Fibroblast of skin of right biceps (primary cell): ENCODE measurements around the gene ALOX5.
"Not testable (repeated sequence)": the region's sequence is repeated elsewhere in the genome, so short reads cannot be mapped to it uniquely, and the experiment has no call there.

Experiments used
- DNase-seq: peaks from one replicate; pipeline ENCODE4 v3.0.0-alpha.2; 2013

ALOX5 gene

DNA sequence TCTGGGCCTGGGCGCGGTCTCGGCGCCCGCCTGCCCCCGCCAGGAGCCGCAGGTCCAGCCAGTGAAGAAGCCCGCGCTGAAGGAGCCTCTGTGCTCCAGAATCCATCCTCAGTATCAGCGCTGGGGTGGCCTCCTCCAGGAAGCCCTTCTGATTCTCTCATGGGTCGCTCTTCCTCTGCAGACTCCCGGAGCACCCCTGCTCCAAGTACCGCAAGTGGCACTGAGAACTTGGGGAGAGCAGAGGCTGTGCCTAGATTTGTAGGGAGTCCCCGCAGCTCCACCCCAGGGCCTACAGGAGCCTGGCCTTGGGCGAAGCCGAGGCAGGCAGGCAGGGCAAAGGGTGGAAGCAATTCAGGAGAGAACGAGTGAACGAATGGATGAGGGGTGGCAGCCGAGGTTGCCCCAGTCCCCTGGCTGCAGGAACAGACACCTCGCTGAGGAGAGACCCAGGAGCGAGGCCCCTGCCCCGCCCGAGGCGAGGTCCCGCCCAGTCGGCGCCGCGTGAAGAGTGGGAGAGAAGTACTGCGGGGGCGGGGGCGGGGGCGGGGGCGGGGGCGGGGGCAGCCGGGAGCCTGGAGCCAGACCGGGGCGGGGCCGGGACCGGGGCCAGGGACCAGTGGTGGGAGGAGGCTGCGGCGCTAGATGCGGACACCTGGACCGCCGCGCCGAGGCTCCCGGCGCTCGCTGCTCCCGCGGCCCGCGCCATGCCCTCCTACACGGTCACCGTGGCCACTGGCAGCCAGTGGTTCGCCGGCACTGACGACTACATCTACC, at the start of gene ALOX5:
Gene ALOX5 (plus strand): TSS at position 641 of the 774 bp plus-strand sequence. CDS start 64 bp downstream, at position 705.
- DNase-seq, result peak; percentile 4

DNA sequence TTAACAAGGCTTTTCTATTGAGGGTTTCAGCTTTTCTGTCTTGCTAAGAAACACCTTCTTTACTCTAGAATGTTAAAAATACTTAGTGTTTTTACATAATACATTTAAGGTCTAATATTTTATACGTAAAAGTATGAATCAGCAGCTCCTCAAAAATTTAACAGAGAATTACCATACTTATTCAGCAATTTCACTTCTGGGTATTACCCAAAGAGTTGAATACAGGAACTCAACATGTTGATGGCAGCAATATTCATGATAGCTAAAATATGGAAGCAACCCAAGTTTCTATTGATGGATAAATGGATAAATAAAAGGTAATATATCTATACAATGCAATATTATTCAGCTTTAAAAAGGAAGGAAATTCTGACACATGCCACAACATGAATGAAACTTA, 48.9 kb upstream of the ALOX5 start:
- no peak for DNase-seq

GRCh38 chr10:45326864-45327263, 47.2 kb upstream of the ALOX5 start:
- not testable (repeated sequence) for DNase-seq

DNA sequence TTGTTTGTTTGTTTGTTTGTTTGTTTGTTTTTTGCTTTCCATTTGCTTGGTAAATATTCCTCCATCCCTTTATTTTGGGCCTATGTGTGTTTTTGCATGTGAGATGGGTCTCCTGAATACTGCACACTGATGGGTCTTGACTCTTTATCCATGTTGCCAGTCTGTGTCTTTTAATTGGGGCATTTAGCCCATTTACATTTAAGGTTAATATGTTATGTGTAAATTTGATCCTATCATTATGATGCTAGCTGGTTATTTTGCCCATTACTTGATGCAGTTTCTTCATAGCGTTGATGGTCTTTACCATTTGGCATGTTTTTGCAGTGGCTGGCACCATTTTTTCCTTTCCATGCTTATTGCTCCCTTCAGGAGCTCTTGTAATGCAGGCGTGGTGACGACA, 42.2 kb upstream of the ALOX5 start:
- DNase-seq, result not testable (repeated sequence)

- DNase-seq, result no peak
Observed at GRCh38 chr10:45339894-45340293, 34.1 kb upstream of the ALOX5 start.

DNA sequence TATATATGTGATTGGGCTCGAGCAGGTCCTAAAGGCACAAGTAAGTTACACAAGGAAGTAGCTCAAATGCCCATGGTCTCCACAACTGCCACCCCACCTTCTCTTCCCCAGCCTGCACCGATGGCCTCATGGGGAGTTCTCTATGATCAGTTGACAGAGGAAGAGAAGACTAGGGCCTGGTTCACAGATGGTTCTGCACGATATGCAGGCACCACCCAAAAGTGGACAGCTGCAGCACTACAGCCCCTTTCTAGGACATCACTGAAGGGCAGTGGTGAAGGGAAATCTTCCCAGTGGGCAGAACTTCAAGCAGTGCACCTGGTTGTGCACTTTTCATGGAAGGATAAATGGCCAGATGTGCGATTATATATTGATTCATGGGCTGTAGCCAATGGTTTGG, 33.6 kb upstream of the ALOX5 start:
- not testable (repeated sequence) for DNase-seq

DNA sequence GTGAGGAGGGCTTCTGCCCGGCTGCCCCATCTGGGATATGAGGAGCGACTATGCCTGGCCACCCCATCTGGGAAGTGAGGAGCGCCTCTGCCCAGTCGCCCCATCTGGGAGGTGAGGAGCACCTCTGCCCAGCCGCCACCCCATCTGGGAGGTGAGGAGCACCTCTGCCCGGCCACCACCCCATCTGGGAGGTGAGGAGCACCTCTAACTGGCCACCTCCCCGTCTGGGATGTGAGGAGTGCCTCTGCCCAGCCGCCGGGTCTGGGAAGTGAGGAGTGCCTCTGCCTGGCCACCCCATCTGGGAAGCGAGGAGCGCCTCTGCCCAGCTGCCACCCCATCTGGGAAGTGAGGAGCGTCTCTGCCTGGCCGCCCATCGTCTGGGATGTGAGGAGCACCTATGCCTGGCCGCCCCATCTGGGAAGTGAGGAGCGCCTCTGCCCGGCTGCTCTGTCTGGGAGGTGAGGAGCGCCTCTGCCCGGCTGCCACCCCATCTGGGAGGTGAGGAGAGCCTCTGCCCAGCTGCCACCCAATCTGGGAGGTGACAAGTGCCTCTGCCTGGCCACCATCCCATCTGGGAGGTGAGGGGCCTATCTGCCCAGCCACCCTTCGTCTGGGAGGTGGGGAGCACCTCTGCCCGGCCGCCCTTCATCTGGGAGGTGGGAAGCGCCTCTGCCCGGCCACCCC, 27.2 kb upstream of the ALOX5 start:
- DNase-seq, result not testable (repeated sequence)

DNA sequence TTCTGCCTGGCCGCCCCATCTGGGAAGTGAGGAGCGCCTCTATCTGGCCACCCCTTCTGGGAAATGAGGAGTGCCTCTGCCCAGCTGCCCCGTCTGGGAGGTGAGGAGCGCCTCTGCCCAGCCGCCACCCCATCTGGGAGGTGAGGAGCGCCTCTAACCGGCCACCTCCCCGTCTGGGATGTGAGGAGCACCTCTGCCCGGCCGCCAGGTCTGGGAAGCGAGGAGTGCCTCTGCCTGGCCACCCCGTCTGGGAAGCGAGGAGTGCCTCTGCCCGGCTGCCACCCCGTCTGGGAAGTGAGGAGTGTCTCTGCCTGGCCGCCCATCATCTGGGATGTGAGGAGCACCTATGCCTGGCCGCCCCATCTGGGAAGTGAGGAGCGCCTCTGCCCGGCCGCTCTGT, 26.6 kb upstream of the ALOX5 start:
- not testable (repeated sequence) for DNase-seq

DNA sequence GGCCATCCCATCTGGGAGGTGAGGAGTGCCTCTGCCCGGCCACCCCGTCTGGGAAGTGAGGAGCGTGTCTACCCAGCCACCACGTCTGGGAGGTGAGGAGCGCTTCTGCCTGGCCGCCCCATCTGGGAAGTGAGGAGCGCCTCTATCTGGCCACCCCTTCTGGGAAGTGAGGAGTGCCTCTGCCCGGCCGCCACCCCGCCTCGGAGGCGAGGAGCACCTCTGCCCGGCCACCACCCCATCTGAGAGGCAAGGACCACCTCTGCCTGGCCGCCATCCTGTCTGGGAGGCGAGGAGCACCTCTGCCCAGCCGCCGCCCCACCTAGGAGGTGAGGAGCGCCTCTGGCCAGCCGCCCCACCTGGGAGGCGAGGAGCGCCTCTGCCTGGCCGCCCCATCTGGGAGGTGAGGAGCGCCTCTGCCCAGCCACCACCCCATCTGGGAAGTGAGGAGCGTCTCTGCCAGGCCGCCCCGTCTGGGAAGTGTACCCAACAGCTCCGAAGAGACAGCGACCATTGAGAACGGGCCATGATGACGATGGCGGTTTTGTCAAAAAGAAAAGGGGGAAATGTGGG, 25.7 kb upstream of the ALOX5 start:
- not testable (repeated sequence) for DNase-seq

- no peak for DNase-seq
Observed at GRCh38 chr10:45353186-45353585, 20.8 kb upstream of the ALOX5 start.

- no peak for DNase-seq
Observed at GRCh38 chr10:45354261-45354660, 19.8 kb upstream of the ALOX5 start.

DNA sequence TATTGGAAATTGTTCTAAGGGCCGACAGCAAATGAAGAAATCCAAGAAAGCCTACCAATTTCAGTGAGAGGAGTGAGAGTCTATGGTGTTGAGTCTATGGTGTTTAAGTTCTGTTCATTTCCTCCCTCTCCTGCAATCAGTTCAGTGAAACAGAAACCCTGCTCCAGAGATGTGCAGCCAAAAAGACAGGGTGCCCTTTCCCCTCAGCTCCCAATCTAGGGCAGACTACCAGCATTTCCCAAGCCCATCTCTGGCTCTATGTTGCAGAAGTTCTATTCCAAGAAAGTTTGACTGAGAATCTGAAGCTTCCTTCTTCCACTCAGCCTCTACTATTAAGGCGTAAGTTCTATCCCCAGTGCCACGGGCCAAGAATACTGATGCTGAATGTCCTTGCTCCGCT, 18.5 kb upstream of the ALOX5 start:
- no peak for DNase-seq

GRCh38 chr10:45358961-45359360, 15.1 kb upstream of the ALOX5 start:
- DNase-seq, result not testable (repeated sequence)

- DNase-seq, result not testable (repeated sequence)
Observed at GRCh38 chr10:45361983-45362799, 11.8 kb upstream of the ALOX5 start.

GRCh38 chr10:45367643-45368042, 6.4 kb upstream of the ALOX5 start:
- DNase-seq, result not testable (repeated sequence)

DNA sequence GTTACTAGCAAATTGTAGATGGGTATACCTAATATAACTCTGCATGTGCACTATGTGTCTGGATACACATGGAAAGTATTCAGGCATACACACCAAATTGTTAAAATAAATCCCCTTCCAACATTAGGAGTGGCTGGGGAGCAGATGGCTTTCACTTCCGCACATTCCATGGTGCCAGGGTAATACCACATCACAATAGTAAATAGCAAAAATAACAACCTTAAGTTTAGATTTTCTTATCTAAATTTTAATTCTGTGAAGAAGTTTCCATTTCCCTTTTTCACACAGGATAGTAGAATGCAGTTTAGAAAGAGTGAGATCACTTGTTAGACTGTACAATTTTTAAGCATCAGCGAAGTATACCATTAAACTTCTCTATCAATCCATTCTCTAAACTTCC, 5.8 kb upstream of the ALOX5 start:
- no peak for DNase-seq

GRCh38 chr10:45370202-45370955, 3.6 kb upstream of the ALOX5 start:
- no peak for DNase-seq

GRCh38 chr10:45371560-45371959, 2.5 kb upstream of the ALOX5 start:
- no peak for DNase-seq

DNA sequence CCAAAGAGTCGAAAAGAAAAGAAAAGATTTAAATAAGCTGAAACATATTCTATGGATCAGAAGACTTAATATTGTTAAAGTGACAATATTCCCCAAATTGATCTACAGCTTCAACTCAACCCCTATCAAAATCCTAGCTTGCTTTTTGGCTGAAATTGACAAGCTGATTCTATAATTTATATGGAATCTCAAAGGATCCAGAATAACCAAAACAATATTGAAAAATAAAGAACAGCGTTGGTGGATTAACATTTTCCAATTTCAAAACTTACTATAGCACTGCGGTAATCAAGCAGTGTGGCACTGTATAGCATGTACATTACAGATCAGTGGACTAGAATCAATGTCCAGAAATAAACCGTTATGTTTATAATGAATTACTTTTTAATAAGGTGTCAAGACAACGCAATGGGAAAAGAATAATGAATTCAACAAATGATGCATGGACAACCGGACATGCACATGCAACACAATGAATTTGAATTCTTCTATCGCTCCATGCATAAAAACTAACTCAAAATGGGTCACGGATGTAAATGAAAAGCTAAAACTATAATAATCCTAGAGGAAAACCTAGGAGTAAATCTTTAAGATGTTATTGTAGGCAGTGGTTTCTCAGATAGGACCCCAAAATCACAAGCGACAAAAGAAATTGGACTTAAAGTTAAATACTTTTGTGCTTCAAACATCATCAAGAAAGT, 1.6 kb upstream of the ALOX5 start:
- no peak for DNase-seq

DNA sequence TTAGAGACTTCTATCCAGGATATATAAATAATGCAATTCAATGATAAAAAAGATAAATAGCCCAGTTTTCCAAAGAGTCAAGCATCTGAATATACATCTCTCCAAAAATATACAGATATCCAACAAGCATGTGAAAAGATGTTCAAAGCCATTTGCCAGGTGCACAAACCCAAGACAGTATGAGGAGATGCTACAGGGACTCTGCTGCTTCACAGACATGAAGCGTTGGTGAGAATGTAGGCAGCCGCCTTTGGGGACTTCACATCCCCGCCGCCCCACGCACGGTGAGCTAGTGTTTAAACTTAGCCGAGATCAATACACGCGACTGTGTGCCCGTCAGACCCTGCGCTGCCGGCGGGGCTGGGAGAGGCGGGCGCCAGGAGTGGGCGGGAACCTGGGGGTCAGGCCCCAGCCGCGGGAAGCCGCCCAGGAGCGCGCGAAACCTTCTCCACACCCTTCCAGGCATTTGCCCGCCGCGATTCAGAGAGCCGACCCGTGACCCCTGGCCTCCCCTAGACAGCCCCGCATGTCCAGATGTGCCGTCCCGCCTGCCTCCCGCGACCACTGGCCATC, 927 bp upstream of the ALOX5 start:
- no peak for DNase-seq

DNA sequence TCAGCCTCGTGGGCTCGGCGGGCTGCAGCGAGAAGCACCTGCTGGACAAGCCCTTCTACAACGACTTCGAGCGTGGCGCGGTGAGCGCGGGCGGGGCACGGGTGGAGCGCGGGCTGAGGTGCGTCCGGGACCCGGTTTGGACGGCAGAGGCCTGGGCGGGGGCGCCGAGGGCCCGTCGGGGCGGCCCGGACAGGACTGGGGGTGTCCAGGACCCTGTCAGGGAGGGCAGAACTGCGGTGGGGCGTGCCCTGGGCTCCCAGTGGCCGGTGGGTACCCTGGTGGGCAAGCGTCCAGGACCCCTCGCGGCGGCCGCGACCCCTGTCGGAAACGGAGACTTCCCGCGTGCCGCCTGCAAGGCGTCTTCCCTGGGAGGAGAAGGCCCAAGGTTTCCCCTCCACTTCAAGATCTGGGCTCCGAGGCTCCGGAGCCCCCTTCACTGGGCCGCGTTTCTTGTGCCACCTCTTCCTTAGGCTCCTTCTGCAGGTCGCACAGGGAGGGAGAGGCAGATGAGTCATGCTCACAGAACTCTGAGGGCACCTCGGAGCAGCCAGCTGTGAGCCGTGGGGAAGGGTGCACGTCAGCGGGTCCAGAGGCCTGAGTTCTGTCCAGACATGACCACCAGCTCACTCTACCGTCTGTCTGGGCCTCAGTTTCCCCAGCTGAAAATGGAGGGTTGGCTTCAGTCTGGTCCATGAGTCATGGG, 485 bp downstream of the ALOX5 start:
- no peak for DNase-seq
